ENCODE measurements around the gene CLMN. TPM values are rescaled to one million over a fixed set of nuclear protein-coding genes. Genes with fewer than 3 reads are reported as not detected.

CLMN gene
- total and polyA plus RNA-seq, 2 of the 4 experiments (the other 2 are of a cell fraction): 0.10 to 0.18 TPM

DNA sequence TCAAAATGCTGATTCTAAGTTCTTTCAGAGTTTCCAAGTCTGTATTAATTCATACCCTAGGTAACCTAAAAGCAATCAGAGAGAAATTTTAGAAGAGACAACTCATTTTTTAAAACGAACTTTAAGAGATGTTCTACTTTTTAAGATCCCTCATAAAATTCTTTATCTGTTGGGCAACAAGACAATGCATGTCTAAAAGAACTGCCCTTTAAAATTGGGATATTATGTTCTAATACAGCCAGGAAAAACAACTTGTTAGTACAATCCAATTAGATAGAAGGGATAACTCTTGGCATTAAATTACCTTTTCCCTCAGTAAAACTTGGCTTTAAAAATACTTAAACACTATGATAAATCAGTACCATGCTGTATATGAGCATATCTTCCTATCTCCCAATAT, 178.0 kb downstream of the CLMN start:
- Histone ChIP-seq H4K8ac (ENCODE audit: low read depth in 2 of 2, low read length in 2 of 2) (no peak overlapping the region), H3K79me1 (ENCODE audit: low read depth in 1 of 2, low read length in 2 of 2) (peaks cover 13 to 51% of the 10 kb centered on the region in 2 experiments), H3K4ac (ENCODE audit: low read depth, low read length) (no peak overlapping the region), H3K27me3 (ENCODE audit: control insufficient read depth, insufficient read depth, low read length) (no peaks in the 10 kb centered on the region), H3K9me1 (ENCODE audit: insufficient read depth, low read length) (no peaks in the 10 kb centered on the region; the same call in 1 of the 2 replicates), H4K91ac (ENCODE audit: insufficient read depth, low read depth, low read length) (no peak overlapping the region), H3K4me3 (ENCODE audit: insufficient read depth, low read depth, low read length) (no peak overlapping the region), H2AK9ac (replicated peaks; ENCODE audit: low read depth, low read length, poor library complexity) (no peak overlapping the region), H3K14ac (replicated peaks; ENCODE audit: low read depth, low read length) (no peak overlapping the region), H3K4me2 (ENCODE audit: low read depth, low read length) (no peak overlapping the region), H4K5ac (ENCODE audit: low read depth, low read length) (no peak overlapping the region), H3K18ac (ENCODE audit: low read depth, low read length) (no peak overlapping the region), H2BK20ac (ENCODE audit: low read depth, low read length) (no peak overlapping the region), H2BK5ac (ENCODE audit: low read depth, low read length, poor library complexity, severe bottlenecking) (peak overlapping the region; percentile 77), H3K9ac (ENCODE audit: low read depth, low read length) (no peak overlapping the region), H2BK15ac (ENCODE audit: low read depth, low read length) (no peak overlapping the region), H3K56ac (ENCODE audit: extremely low read depth, insufficient read depth, low read length) (no peak overlapping the region), H3K23ac (ENCODE audit: low read depth, low read length) (no peak overlapping the region), H3K27ac (ENCODE audit: insufficient read depth, low read length) (no peak overlapping the region), H2BK120ac (ENCODE audit: low read depth, low read length) (no peak overlapping the region), H2AFZ (replicated peaks; ENCODE audit: low read length, poor library complexity) (no peak overlapping the region), H3K9me3 (ENCODE audit: control insufficient read depth, insufficient read depth, low read length) (no peaks in the 10 kb centered on the region; the same call in 1 of the 2 replicates), H3K36me3 (ENCODE audit: control insufficient read depth, insufficient read depth, low read length) (no peaks in the 10 kb centered on the region), H2AK5ac (ENCODE audit: low read depth, low read length) (no peak overlapping the region), H3K4me1 (ENCODE audit: control insufficient read depth, insufficient read depth, low read length) (peaks cover 2% of the 10 kb centered on the region; the same call in 1 of the 2 replicates), H4K20me1 (ENCODE audit: insufficient read depth, low read length) (peaks cover 16% of the 10 kb centered on the region)
- no peak for TF ChIP-seq RCOR1 (IDR thresholded peaks at IDR 0.05; ENCODE audit: insufficient replicate concordance, low read length)
- TF ChIP-seq MAFK (IDR thresholded peaks at IDR 0.05; ENCODE audit: low read depth, low read length): no peak
- ChIA-PET CTCF (no interaction called here), POLR2A (ENCODE audit: unreplicated experiment) (no interaction called here)
- in situ Hi-C loops (cut with MboI; ENCODE audit: low sequenced_read_pairs): loop anchor here (25.0 kb wide), 1 partner anchor 371 kb away; the partner anchor contains the start of gene SYNE3
- BruUV-seq (replicated peaks): no TSS peak
- ATAC-seq (ENCODE audit: low read depth) (no peak), DNase-seq (no peak)
- intact Hi-C loops (cut with micrococcal nuclease): no loop called here
- dilution Hi-C loops (cut with HindIII; ENCODE audit: low sequenced_read_pairs, unreplicated experiment): no loop called here
- no CpG with 5 or more reads among the region's 1 CpG for WGBS, 2 experiments (ENCODE audit: extremely low coverage in 2 of 2, insufficient read length in 1 of 2)

Measured in IMR-90 (cell line).